Measurements from ENCODE around the gene SORCS2. TPM values are rescaled to one million over a fixed set of nuclear protein-coding genes. Genes with fewer than 3 reads are reported as not detected.

SORCS2 gene
- total and polyA plus RNA-seq, 2 of the 8 experiments (the other 6 are each of a cell fraction or from before 2014, with no cell fraction given) = 0.36 to 1.8 TPM

GRCh38 chr4:7470522-7471128, 278.3 kb downstream of the SORCS2 start:
- H4K8ac ChIP-seq (ENCODE audit: extremely low read depth, insufficient read depth, low read length) = no peak overlapping the region
- H3K23ac ChIP-seq (ENCODE audit: insufficient read length) = no peak overlapping the region
- TF ChIP-seq POLR2A (IDR thresholded peaks at IDR 0.05; ENCODE audit: control extremely low read depth in 1 of 2, low read depth in 2 of 2, low read length in 2 of 2) = no peak
- TF ChIP-seq SP4 (IDR thresholded peaks at IDR 0.05; ENCODE audit: low read length) = no peak
- no peak for TF ChIP-seq RNF2 (IDR thresholded peaks at IDR 0.05; ENCODE audit: borderline replicate concordance, low read depth, low read length, missing control alignments, poor library complexity, severe bottlenecking)
- no peak for TF ChIP-seq BACH1 (IDR thresholded peaks at IDR 0.05; ENCODE audit: low read length)
- TF ChIP-seq ZNF274 (IDR thresholded peaks at IDR 0.05; ENCODE audit: borderline replicate concordance, extremely low read depth, low read length) = no peak
- no peak for TF ChIP-seq SP2 (IDR thresholded peaks at IDR 0.05; ENCODE audit: low read length)
- no peak for TF ChIP-seq EP300 (IDR thresholded peaks at IDR 0.05; ENCODE audit: borderline replicate concordance in 1 of 2, low read depth in 2 of 2, low read length in 2 of 2)
- TF ChIP-seq RFX5 (IDR thresholded peaks at IDR 0.05; ENCODE audit: borderline replicate concordance, low read depth, low read length) = no peak
- TF ChIP-seq GTF2F1 (IDR thresholded peaks at IDR 0.05; ENCODE audit: borderline replicate concordance, low read depth, low read length) = no peak
- 0 out of 2 replicates have a peak overlapping the region, but pooled peaks have one; percentile 13 for H2AK5ac ChIP-seq (ENCODE audit: low read depth, low read length)
- H3K9ac ChIP-seq (replicated peaks in 1 of 4; ENCODE audit: extremely low read depth in 1 of 4, low read depth in 3 of 4, low read length in 3 of 4) = no peak overlapping the region
- ChIA-PET CTCF (ENCODE audit: partially characterized antibody) (interaction anchor here (0.9 to 2.5 kb wide), 3 partner anchors 9 to 62 kb away, joined by 3 to 21 read pairs (median 3); no protein-coding TSS in a partner anchor), POLR2A (ENCODE audit: partially characterized antibody) (no interaction called here)
- H3K79me1 ChIP-seq (ENCODE audit: low read depth, low read length) = no peaks in the 10 kb centered on the region
- no peak overlapping the region for H3K14ac ChIP-seq (ENCODE audit: insufficient read length)
- FAIRE-seq (no peak), DNase-seq (ENCODE audit: low read depth in 1 of 2, low spot score in 2 of 2) (no peak)
- 83% methylated on average over 8 of the region's 8 CpGs; no CpG with 5 or more reads in 1 of the 2 experiments for WGBS, 2 experiments (ENCODE audit: extremely low coverage in 1 of 2, insufficient coverage in 1 of 2, insufficient read length in 1 of 2, insufficient replicate concordance in 2 of 2, low coverage in 1 of 2, low lambda C conversion rate in 2 of 2, missing lambda C conversion rate in 1 of 2)
- H3K4me3 ChIP-seq (ENCODE audit: extremely low read depth in 1 of 4, insufficient read depth in 2 of 4, low read depth in 3 of 4, low read length in 4 of 4) = no peak overlapping the region
- H3K4me2 ChIP-seq (ENCODE audit: insufficient read depth in 1 of 2, low read depth in 2 of 2, low read length in 2 of 2) = no peak overlapping the region
- H3K9me3 ChIP-seq (ENCODE audit: insufficient read depth in 2 of 2, low read depth in 1 of 2, low read length in 1 of 2) = peaks cover 7% of the 10 kb centered on the region in 2 experiments; a peak in 3 of 4 replicates
- no peak overlapping the region for H2BK20ac ChIP-seq (ENCODE audit: low read length)
- H4K91ac ChIP-seq (replicated peaks; ENCODE audit: insufficient read length, low read length) = no peak overlapping the region
- H3K4me1 ChIP-seq (replicated peaks in 1 of 4; ENCODE audit: control insufficient read depth in 3 of 4, insufficient read depth in 4 of 4, low read length in 3 of 4) = peaks cover 0 to 8% (median 5%) of the 10 kb centered on the region in 4 experiments; a peak in 5 of 7 replicates
- H2BK12ac ChIP-seq (ENCODE audit: low read depth, low read length) = no peak overlapping the region
- peaks cover 0 to 2% of the 10 kb centered on the region in 2 experiments for H4K20me1 ChIP-seq (replicated peaks in 1 of 2; ENCODE audit: control insufficient read depth in 1 of 2, insufficient read depth in 2 of 2, low read length in 2 of 2)
- no peak overlapping the region for H2BK15ac ChIP-seq (ENCODE audit: low read length)
- H3K18ac ChIP-seq (ENCODE audit: extremely low read depth, low read length) = no peak overlapping the region
- H2BK5ac ChIP-seq (ENCODE audit: low read depth, low read length) = no peak overlapping the region
- H2AFZ ChIP-seq (ENCODE audit: low read length) = no peak overlapping the region
- no peak overlapping the region for H3K4ac ChIP-seq (replicated peaks; ENCODE audit: insufficient read length, low read depth, low read length)
- H4K5ac ChIP-seq (ENCODE audit: insufficient read length, low read depth, low read length) = no peak overlapping the region
- H3K27ac ChIP-seq (ENCODE audit: low read depth, low read length) = no peak overlapping the region
- no peaks in the 10 kb centered on the region for H3K79me2 ChIP-seq (ENCODE audit: control insufficient read depth in 1 of 2, insufficient read depth in 2 of 2, low read length in 2 of 2)
- H3K27me3 ChIP-seq (replicated peaks in 1 of 4; ENCODE audit: control insufficient read depth in 3 of 4, extremely low read depth in 1 of 4, insufficient read depth in 3 of 4, low read length in 3 of 4) = no peaks in the 10 kb centered on the region
- no peak overlapping the region for H3K56ac ChIP-seq (replicated peaks; ENCODE audit: insufficient read length, low read depth, low read length)
- H3K23me2 ChIP-seq (ENCODE audit: low read depth, low read length) = peaks cover 7% of the 10 kb centered on the region; the same call in 1 of the 2 replicates
- H2BK120ac ChIP-seq (replicated peaks; ENCODE audit: low read depth, low read length) = no peak overlapping the region
- no peaks in the 10 kb centered on the region for H3K36me3 ChIP-seq (ENCODE audit: control insufficient read depth in 2 of 4, insufficient read depth in 4 of 4, low read length in 3 of 4)
